AG04449 (cell line): ENCODE measurements around the gene PPFIA1.
"Not testable (repeated sequence)": the region's sequence is repeated elsewhere in the genome, so short reads cannot be mapped to it uniquely, and the experiment has no call there.

Source experiments
- CTCF ChIA-PET: fragments of 350-600 bp; formaldehyde crosslinking; extraction: SDS; loops from one replicate; lab custom pipeline; 2021; ENCODE audit warnings: antibody characterized with exemption; lab: Yijun Ruan, JAX
- POLR2A ChIA-PET: fragments of 400-600, 350-600 bp; formaldehyde crosslinking; extraction: SDS; loops from one replicate; lab custom pipeline; 2020; ENCODE audit warnings: antibody characterized with exemption, inconsistent platforms; lab: Yijun Ruan, JAX
- DNase-seq: peaks from one replicate; pipeline ENCODE4 v3.0.0-alpha.2; 2010; ENCODE audit warnings: low read depth, low spot score
- H3K4me3 ChIP-seq: 2 replicates; pipeline ENCODE4 v1.5.1; 2011; ENCODE audit warnings: low read depth, mild to moderate bottlenecking, control low read depth, low read length
- CTCF ChIP-seq: IDR thresholded peaks from one replicate; pipeline ENCODE4 v1.5.1; 2011; ENCODE audit warnings: mild to moderate bottlenecking, moderate library complexity, low read length, control low read depth, inconsistent platforms; ENCODE audit not compliant: insufficient read depth; ENCODE audit errors: missing control alignments

PPFIA1 gene

GRCh38 chr11:70289582-70289981, 19.1 kb downstream of the PPFIA1 start:
- no peak for TF ChIP-seq CTCF
- H3K4me3 ChIP-seq, result no peak overlapping the region
- DNase-seq, result no peak
- CTCF ChIA-PET, result no interaction called here
- POLR2A ChIA-PET, result no interaction called here

DNA sequence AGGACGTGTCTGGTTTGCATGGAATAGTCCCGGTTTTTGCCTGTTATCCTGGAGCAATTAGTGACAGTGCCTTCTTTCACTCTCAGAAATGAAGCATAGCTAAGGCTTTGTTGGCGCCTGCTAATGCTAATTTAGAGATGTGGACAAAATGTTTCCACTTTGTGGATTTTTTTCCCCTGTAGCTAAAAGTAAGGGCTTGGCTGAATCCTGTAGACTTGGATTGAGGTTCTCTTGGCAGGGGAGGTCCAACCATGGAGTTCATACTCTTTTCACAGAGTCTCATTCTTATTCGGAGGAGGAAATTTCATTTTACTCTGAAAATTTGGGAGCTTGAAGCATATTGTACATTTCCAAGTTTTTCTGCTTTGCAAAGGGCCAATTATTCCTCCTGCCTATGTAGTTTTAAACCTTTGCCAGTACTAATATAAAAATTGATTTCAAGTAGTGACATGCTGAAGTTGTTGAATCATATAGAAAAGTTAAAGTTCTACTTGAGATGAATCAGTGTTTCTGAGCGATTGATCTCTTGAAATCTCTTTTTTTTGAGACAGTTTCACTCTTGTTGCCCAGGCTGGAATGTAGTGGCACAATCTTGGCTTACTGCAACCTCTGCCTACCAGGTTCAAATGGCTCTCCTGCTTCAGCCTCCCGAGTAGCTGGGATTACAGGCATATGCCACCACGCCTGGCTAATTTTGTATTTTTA, 20.0 kb downstream of the PPFIA1 start:
- ChIA-PET CTCF (no interaction called here), POLR2A (no interaction called here)

DNA sequence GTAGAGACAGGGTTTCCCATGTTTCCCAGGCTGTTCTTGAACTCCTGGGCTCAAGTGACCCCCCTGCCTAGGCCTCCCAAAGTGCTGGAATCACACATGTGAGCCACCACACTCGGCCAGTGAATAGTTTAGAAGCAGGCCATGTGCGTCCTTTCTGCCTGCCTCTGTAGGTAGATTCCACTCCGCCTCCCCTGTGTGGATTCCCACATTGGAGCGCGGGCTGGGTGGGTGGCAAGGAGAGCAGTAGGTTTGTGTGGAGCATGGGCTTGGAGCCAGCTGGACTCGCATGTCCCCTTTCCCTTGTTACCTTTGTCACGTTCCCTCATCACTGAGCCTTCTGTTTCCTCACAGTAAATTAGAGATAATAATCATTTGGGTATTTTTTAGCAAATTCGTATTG, 21.7 kb downstream of the PPFIA1 start:
- POLR2A ChIA-PET, result no interaction called here
- no peak for DNase-seq
- no peak for TF ChIP-seq CTCF
- CTCF ChIA-PET, result no interaction called here
- H3K4me3 ChIP-seq, result no peak overlapping the region

More for the DNA sequence above, 20.0 kb downstream of the PPFIA1 start:
- H3K4me3 ChIP-seq, result no peak overlapping the region
- DNase-seq, result no peak
- no peak for TF ChIP-seq CTCF

DNA sequence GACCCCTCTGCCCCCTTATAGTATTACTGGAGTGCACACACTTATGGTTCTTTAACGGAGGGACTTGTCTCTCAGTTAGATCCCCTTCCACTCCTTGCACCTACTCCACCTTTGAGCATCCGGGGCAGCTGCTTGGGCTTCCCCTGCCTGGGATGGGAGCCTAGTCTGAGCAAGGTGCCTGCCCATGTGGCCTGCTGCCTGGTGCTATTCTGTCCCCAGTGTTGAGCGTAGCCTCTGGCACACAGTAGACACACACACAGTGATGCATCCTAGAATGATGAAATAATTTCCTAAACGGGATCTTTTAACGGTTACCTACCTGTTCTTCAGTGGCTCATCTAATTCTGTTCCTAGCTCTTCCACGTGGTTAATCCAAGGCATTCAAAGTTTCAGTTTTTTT, 22.4 kb downstream of the PPFIA1 start:
- H3K4me3 ChIP-seq, result no peak overlapping the region
- CTCF ChIA-PET, result no interaction called here
- TF ChIP-seq CTCF, result no peak
- DNase-seq, result no peak
- POLR2A ChIA-PET, result no interaction called here

- POLR2A ChIA-PET, CTCF ChIA-PET, DNase-seq, H3K4me3 ChIP-seq: not testable (repeated sequence)
Measured at GRCh38 chr11:70295166-70295565, 24.7 kb downstream of the PPFIA1 start.

GRCh38 chr11:70296681-70297080, 26.2 kb downstream of the PPFIA1 start:
- POLR2A ChIA-PET, result no interaction called here
- CTCF ChIA-PET, result no interaction called here
- no peak overlapping the region for H3K4me3 ChIP-seq
- DNase-seq, result no peak
- no peak for TF ChIP-seq CTCF

GRCh38 chr11:70297341-70297740, 26.9 kb downstream of the PPFIA1 start:
- no peak for TF ChIP-seq CTCF

More at GRCh38 chr11:70297341-70297740, 26.9 kb downstream of the PPFIA1 start:
- DNase-seq, result no peak
- CTCF ChIA-PET, result no interaction called here
- H3K4me3 ChIP-seq, result no peak overlapping the region
- POLR2A ChIA-PET, result no interaction called here
